Measurements from ENCODE around the gene C15orf39.

C15orf39 gene

GRCh38 chr15:75197062-75197630, 4.5 kb upstream of the C15orf39 start:
- DNase-seq (ENCODE audit: low read depth), result no peak

GRCh38 chr15:75198560-75199356, 2.9 kb upstream of the C15orf39 start:
- no peak for DNase-seq (ENCODE audit: low read depth)

- DNase-seq (ENCODE audit: low read depth), result no peak
Observed at GRCh38 chr15:75199357-75199940, 2.2 kb upstream of the C15orf39 start.

- DNase-seq (ENCODE audit: low read depth), result no peak
Observed at GRCh38 chr15:75200391-75200764, 1.3 kb upstream of the C15orf39 start.

GRCh38 chr15:75200765-75201615, 692 bp upstream of the C15orf39 start:
- DNase-seq (ENCODE audit: low read depth), result no peak

GRCh38 chr15:75202251-75203016, 752 bp downstream of the C15orf39 start:
- DNase-seq (ENCODE audit: low read depth), result peak; percentile 84

- DNase-seq (ENCODE audit: low read depth), result no peak
Observed at GRCh38 chr15:75203017-75203907, 1.6 kb downstream of the C15orf39 start.

- no peak for DNase-seq (ENCODE audit: low read depth)
Observed at GRCh38 chr15:75203908-75204263, 2.2 kb downstream of the C15orf39 start.

GRCh38 chr15:75204340-75205063, 2.8 kb downstream of the C15orf39 start:
- peak; percentile 78 for DNase-seq (ENCODE audit: low read depth)

- DNase-seq (ENCODE audit: low read depth), result no peak
Observed at GRCh38 chr15:75205064-75205395, 3.3 kb downstream of the C15orf39 start.

GRCh38 chr15:75206006-75206405, 4.3 kb downstream of the C15orf39 start:
- DNase-seq (ENCODE audit: low read depth), result no peak

- no peak for DNase-seq (ENCODE audit: low read depth)
Observed at GRCh38 chr15:75206803-75207617, 5.3 kb downstream of the C15orf39 start.

GRCh38 chr15:75207618-75208500, 6.2 kb downstream of the C15orf39 start:
- DNase-seq (ENCODE audit: low read depth), result no peak

- no peak for DNase-seq (ENCODE audit: low read depth)
Observed at GRCh38 chr15:75208501-75209288, 7.0 kb downstream of the C15orf39 start.

- DNase-seq (ENCODE audit: low read depth), result no peak
Observed at GRCh38 chr15:75209289-75209676, 7.6 kb downstream of the C15orf39 start.

GRCh38 chr15:75210811-75211230, 9.1 kb downstream of the C15orf39 start:
- no peak for DNase-seq (ENCODE audit: low read depth)

GRCh38 chr15:75211436-75212199, 9.9 kb downstream of the C15orf39 start:
- no peak for DNase-seq (ENCODE audit: low read depth)
